Brain pericyte (primary cell): ENCODE results near the gene WDR49.

Source experiments
- DNase-seq: peaks from one replicate; pipeline ENCODE4 v3.0.0-alpha.2; 2012; ENCODE audit warnings: low read depth, low spot score

WDR49 gene

DNA sequence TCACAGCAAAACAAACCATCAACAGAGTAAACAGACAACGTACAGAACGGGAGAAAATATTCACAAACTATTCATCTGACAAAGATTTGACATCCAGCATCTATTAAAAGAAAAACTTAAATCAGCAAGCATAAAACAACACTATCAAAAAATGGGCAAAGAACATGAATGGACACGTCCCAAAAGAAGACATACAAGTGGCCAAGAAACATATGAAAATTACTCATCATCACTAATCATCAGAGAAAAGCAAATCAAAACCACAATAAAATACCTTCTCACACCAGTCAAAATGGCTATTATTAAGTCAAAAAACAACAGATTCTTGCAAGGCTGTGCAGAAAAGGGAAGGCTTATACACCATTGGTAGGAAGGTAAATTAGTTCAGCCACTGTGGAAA is 166.2 kb downstream of the WDR49 start:
- DNase-seq: no peak

GRCh38 chr3:167484551-167484950 is 169.2 kb downstream of the WDR49 start:
- no peak for DNase-seq

DNA sequence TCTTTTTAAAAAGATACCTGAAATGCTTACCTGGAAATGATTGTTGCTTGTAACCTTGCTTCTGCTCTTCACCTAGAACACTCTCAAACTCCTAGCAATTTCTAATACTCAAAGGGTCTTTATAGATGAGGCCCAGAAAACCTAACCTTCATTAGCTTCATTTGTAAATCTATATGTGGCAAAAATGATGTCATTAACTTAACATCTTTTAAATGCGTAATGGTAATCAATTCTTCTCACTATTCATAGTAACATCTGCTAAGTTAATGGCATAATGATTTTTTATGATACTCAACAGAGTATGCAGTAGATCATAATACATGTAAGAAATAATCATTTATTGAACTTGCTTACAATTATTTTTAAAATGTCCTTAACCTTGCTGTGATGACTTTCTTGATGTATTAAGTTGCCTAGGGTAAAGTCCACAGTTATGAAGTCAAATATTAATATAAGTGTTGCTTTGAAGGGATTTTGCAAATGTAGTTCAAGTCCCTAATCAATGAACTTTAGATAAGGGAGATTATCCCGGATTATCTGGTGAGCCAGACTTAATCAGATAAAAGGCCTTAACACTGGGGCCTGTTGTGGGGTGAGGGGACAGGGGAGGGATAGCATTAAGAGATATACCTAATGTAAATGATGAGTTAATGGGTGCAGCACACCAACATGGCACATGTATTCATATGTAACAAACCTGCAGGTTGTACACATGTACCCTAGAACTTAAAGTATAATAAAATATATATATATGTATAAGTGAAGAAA is 169.8 kb downstream of the WDR49 start:
- no peak for DNase-seq

DNA sequence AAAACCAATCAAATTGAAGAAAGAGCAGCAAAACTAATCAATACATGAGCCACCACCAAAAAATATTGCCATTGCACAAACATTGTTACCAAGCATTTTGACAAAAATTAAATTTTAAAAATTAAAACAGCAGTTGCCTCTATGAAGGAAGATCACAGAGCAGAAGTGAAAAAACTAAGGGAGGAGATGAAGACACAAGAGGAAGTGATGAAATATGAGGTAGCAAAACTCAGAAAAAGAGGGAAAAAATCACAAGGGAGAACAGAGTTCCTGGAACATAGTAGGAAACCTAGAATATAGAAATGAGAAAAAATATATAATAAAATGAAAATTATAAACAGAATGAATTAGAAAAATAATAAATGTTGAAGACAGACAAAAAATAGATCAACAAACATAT is 172.6 kb downstream of the WDR49 start:
- no peak for DNase-seq

DNA sequence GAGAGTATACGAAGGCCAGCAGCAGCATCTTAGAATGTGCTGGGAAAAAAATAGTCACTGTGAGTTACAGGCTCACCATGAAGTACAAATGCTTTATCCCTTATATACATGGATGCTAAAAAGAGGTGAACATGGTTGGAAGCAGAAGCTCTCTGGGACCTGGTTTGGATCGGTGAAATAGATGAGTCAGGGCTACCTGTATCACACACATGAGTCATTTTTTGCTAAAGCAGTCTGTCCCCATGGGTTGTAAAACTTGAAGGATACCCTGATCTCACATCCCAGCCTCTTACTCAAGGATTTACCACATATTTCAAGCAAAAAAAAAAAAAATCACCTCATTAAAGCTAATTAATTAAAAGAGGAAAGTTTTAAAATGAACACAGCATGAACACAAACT is 173.0 kb downstream of the WDR49 start:
- DNase-seq: no peak

- no peak for DNase-seq
These were observed 179.9 kb downstream of the WDR49 start, which contains the start of gene SERPINI2 for GRCh38 chr3:167473863-167474262. Gene SERPINI2, minus strand, starts transcription at chr3:167474042. Its CDS starts 2,208 bp downstream, at chr3:167471834.

- no peak for DNase-seq
These were observed 184.4 kb downstream of the WDR49 start for GRCh38 chr3:167469381-167469780.

DNA sequence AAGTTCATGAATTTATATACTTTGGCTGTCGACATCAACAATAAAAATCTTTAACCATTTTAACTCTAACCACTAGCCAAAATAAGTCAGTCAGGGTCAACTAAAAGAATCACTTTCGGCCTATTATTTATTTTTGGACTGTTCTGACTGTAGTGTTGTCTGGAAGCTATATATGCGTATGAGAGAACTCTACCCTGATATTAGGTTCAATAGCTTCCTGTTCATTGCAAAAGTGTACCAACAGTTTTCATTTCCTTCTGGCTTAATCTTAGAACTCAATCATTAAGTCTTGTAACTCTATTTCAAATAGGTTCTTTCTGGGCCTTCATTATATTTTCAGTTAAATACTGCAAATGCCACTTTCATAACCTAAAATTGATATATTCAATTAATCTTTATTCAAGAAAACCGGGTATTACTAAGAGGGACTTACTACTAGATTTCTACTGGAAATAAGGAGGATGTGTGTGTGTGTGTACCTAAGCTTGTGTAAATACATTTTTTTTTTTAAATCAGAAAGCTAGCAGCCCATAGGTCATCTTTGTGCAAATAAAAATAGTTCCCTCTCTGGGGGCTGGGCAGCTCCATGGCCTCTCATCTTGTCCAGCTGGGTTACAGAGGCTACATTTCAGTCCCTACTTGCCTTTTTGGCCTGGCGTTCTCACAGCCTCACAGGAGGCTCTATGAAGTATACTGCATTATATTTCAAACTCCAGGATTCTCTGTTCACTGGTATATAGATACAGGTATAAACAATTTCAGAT is 185.7 kb downstream of the WDR49 start:
- DNase-seq: no peak

DNA sequence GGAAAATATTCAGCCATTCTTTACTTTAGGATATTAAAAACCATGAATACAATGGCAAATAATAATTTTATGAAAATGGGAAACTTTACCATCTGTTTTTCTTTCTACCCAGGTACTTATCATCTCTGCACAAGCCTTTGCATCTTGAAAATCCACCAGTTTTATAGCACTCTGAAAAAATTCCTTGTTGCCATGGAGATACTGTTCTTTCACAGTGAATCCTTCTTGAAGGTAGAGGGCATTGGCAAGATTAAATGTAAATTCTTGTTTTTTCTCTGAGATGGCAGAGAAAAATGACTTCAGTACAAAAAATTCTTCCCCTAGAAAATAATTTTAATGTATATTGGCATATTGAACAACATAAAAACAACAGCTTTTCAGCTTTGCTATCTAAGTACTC is 186.8 kb downstream of the WDR49 start:
- DNase-seq: no peak

DNA sequence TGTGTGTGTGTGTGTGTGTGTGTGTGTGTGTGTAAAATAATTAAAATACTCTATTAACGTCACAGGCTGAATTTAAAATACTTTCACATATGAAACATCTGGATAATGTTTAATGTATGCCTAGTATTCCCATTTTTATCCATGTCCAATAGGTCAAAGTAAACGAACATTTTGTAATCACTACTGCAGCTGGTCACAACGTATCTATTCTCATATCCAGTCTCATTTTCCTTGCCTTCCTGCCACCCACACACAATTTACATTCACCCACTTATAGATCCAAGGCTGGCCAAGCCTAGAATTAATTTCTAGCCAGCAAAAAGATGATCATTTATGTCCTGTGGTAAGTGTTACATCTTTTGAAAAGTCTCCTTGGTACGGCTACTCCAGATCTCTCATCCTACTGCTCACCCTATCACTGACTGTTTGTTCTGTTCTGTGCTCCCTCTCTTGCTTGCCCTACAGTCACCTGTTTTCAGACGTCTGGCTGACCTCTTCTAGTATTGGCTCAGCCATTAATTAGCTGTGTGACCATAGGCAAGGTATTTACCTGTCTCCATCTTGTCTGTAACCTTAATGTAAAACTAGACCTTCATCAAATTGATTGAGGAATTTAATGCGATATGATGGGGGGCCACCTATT is 197.5 kb downstream of the WDR49 start:
- DNase-seq: no peak

- DNase-seq: no peak
These were observed 199.9 kb downstream of the WDR49 start for GRCh38 chr3:167453815-167454214.

GRCh38 chr3:167451282-167451681 is 202.5 kb downstream of the WDR49 start:
- DNase-seq: no peak

- DNase-seq: no peak
These were observed 203.1 kb downstream of the WDR49 start for GRCh38 chr3:167450675-167451074.

DNA sequence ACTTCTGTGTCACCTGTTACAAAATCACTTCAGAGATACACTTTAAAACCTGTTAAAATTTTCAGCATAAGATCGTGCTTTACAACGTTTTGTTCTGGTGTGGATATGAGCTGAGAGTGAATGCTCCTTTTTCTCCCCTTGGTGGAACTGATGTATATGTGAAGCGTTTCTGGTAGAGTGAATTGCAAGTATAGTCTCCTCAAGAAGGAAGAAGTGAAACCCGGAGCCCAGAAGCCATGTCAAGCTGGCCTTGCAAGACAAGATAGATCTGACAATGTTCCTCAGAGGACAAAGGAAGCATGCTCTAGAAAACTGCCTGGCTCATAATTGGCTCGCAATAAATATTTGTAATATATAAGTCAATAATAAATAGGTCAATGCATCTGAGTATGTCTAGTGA is 203.5 kb downstream of the WDR49 start:
- DNase-seq: no peak

DNA sequence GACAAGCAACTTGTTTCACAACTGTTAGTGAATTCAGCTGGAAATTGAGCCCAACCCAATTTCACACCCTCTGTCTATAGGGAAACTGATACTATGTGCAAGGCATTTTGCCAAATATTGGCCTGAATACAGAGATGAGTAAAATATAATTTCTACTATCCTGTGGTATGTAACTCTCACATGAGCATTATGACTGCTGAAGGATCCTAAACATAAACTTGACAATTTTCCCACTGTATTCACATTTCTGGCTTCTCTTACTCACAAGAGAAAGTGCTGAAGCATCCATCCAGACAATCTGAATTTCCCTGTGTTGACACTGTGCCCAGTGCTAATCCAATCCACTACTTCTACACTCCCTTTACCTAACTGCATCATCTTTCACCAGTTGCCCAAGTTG is 208.3 kb downstream of the WDR49 start:
- no peak for DNase-seq

GRCh38 chr3:167441256-167441655 is 212.5 kb downstream of the WDR49 start:
- no peak for DNase-seq

DNA sequence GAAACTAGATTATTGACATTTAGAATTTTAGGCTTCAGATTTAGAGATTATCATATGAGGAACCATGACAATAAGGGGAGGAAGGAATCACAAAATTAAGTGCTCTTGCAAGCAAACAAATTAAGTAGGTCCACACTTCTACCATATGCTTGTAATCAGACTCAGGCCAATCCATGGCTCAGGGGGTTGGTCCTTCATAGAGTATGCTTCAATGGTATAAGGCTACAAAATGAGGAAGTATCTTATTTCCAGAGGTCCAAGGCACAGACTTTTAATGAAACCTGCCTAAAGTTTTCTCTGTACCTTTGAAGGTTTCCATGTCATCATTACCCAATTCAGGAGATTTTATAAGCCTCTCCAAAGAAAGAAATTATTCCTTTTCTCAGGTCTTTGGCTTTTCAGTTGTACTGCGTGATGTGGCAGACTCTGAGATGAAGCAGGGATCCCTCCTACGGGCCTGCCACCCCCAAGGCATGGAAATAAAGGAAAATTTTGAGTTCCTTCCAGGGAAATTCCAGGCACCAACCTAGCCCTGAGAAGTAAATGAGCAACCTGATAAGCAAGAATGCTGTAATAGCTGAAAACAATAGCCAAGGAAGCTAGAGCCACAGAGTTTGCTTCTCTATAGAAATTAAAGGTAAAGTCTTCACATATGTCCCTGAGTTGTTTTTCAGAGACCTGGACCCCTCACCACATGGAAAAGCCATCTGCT is 216.2 kb downstream of the WDR49 start:
- no peak for DNase-seq
